T47D (cell line): ENCODE results near the gene ZNF709.
"Not testable (repeated sequence)": the region's sequence is repeated elsewhere in the genome, so short reads cannot be mapped to it uniquely, and the experiment has no call there.

Source experiments
- DNase-seq, 2 experiments: peaks; one replicate each; pipeline versions ENCODE4 v3.0.0 to v3.0.0-alpha.2; 2011 to 2012; ENCODE audit warnings: low read depth in 1 of 2, low spot score in 1 of 2
- JUND ChIP-seq: IDR thresholded peaks from 2 replicates; pipeline ENCODE4 v1.6.1; 2012; ENCODE audit warnings: low read depth
- in situ Hi-C: cut with HindIII; loops from 2 replicates; pipeline ENCODE4 v1.10.0; 2016; ENCODE audit warnings: low sequenced_read_pairs, low pct_unique_long_range_greater_than_20kb

Gene ZNF709

DNA sequence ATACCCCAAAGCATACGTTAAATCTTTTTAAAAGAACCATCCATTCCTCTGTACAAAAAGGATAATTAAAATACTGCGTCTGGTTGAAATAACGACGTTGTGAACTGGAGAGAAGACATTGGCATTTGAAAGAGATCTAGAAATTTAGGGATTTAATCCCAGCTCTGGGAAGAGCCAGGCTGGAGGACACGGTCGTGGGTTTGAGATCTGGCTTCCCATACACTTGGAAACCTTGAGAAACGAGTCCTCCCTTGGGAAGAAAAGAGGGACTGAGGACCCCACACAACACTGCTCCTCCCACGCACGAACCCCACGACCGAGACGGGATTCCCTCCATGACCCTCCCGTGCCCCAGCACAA is 625 bp downstream of the ZNF709 start:
- no peak for DNase-seq
- in situ Hi-C loops, result no loop called here
- no peak for TF ChIP-seq JUND

DNA sequence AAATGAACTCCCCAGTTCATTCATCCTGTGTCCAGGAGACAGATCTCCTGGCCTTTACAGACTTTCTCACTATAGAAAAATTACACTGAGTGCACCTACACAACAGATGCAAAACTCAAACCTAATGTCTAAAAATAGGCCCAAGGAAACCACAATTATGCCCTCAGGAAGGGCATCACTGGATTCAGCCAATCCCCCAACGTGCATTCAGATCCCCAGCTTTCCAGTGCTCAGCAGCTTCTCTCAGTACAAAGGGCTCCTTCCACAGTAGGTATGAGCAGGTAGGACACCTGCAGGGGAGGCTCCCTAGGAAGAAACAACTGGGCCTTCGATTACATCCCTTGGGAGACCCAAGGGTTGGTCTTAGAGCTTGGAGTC is 2.1 kb downstream of the ZNF709 start:
- no peak for DNase-seq
- no peak for TF ChIP-seq JUND

DNA sequence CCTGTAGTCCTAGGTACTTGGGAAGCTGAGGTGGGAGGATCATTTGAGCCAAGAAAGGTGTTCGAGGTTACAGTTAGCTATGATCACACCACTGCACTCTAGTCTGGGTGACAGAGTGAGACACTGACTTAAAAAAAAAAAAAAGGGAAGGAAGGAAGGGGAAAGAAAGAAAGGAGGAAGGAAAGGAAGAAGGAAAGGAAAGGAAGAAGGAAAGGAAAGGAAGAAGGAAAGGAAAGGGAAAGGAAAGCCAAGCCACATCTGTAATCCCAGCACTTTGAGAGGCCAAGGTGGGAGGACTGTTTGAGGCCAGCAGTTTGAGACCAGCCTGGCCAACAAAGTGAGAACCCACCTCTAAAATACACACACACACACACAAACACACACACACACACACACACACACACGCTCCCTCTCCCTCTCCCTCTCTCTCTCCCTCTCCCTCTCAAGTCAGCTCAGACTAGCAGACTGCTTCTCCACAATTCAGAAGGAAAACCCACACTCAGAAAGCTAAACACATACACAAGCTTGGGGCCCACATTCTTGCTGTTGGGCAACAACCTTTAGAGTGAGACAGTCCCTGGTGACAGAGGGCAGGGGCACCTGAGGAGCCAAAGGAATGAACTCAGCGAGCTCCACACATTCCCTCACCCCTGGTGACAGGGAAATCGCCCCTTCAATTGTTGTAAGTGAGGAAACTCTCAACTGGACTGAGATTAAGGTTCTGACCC is 2.7 kb downstream of the ZNF709 start:
- no peak for DNase-seq
- in situ Hi-C loops, result no loop called here
- no peak for TF ChIP-seq JUND

More for the DNA sequence above, 2.1 kb downstream of the ZNF709 start:
- in situ Hi-C loops, result no loop called here

DNA sequence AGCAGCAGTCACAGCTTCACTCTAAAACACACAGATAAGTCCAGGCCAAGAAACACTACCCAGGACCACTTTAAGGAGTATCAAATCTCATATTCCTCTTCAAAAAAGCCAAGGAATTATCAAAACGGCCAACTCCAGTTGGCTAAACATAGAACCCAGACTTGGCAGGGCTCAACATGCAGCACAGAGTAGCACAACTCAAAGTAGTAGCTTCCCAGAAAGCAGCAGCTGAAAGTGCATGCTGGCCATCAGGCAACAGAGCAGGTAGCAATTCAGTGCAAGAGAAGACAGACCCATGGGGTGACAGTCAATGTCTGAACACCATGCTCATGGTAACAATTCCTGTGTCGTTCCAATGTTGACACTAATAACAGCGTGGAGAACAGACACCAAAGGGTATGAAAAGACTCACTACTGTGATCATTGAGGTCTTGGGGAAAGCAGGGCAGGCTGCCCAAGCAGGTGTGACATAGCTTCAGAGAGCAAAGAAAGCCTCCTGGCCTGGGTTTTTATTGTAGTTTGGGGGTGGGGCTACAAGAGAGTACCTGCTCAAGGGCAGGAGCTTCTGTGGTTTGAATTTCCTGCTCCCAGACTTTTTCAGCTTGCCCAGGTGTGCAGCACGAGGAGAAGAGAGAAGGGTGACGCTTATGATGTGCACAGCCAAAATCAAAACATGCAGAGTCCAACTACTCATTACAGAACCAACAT is 6.2 kb downstream of the ZNF709 start:
- no peak for TF ChIP-seq JUND
- DNase-seq, result peak in 1 of 2 experiments; percentile 69
- in situ Hi-C loops, result no loop called here

DNA sequence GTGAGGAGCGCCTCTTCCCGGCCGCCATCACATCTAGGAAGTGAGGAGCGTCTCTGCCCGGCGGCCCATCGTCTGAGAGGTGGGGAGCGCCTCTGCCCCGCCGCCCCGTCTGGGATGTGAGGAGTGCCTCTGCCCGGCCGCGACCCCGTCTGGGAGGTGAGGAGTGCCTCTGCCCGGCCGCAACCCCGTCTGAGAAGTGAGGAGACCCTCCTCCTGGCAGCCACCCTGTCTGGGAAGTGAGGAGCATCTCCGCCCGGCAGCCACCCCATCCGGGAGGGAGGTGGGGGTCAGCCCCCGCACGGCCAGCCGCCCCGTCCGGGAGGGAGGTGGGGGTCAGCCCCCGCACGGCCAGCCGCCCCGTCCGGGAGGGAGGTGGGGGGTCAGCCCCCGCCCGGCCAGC is 17.0 kb downstream of the ZNF709 start:
- DNase-seq, in situ Hi-C loops: not testable (repeated sequence)

DNA sequence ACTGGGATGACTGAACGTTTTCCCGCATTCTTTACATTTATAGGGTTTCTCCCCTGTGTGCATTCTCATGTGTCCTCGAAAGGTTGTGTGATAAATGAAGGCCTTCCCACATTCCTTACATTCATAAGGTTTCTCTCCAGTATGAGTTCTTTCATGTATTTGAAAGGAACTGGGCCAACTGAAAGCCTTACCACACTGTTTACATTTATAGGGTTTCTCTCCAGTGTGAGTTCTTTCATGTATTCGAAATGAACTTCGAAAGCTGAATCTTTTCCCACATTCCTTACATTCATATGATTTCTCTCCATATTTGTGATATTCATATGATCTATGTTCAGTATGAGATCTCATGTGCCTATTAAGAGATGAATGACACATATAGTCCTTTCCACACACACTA is 19.4 kb downstream of the ZNF709 start:
- no peak for DNase-seq
- TF ChIP-seq JUND, result no peak
- in situ Hi-C loops, result no loop called here

DNA sequence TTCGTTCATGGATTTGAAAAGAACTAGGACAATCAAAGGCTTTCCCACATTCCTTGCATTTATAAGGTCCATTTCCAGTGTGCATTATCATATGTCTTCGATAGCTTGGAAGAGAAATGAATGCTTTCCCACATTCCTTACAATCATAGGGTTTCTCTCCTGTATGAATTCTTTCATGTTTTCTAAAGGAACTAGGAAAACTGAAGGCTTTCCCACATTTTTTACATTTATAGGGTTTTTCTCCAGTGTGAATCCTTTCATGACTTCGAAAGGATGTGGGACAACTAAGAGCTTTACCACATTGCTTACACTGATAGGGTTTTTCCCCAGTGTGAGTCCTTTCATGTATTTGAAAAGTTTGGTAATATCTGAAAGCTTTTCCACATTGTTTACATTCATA is 19.8 kb downstream of the ZNF709 start:
- TF ChIP-seq JUND, result no peak
- in situ Hi-C loops, result no loop called here
- no peak for DNase-seq

DNA sequence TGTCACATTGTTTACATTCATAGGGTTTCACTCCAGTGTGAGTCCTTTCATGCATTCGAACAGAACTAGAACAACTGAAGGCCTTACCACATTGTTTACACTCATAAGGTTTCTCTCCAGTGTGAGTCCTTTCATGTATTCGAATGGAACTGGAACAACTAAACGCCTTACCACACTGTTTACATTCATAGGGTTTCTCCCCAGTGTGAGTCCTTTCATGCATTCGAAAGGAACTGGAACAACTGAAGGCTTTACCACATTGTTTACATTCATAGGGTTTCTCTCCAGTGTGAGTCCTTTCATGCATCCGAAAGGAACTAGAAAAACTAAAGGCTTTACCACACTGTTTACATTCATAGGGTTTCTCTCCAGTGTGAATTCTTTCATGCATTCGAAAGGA is 20.5 kb downstream of the ZNF709 start:
- in situ Hi-C loops, DNase-seq: not testable (repeated sequence)

DNA sequence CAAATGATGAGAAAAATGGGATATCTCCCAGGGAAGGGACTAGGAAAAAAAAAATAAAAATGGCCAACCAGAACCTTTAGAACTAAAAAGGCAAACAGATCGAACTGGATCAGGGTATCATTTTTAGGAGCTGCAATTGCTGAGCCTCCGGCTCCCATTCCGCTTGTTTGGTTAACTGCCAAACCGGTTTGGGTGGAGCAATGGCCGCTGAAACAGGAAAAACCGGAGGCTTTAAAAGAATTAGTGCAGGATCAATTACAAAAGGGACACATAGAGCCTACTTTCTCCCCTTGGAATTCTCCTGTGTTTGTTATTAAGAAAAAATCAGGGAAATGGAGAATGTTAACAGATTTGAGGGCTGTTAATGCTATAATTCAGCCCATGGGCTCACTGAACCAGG is 31.1 kb downstream of the ZNF709 start:
- peak in 1 of 2 experiments; percentile 85 for DNase-seq
- in situ Hi-C loops, result no loop called here
- TF ChIP-seq JUND, result no peak

DNA sequence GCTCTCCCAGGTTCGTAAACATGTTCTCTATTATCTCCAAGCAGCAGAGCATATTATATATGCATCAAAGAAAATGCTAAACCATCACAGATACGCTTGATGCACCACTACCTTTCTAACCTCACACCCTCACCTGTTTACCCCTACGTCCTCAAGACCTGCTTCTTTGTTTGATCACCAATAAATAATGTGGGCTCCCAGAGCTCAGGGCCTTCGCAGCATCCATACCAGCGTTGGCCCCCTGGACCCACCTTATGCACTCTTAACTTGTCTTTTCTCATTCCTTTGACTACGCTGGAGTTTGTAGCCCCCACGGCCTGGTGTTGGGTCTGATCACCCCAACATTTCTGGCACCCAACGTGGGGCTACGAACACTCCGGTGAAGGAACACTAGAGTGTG is 33.8 kb downstream of the ZNF709 start:
- no peak for TF ChIP-seq JUND
- in situ Hi-C loops, result no loop called here
- no peak for DNase-seq

DNA sequence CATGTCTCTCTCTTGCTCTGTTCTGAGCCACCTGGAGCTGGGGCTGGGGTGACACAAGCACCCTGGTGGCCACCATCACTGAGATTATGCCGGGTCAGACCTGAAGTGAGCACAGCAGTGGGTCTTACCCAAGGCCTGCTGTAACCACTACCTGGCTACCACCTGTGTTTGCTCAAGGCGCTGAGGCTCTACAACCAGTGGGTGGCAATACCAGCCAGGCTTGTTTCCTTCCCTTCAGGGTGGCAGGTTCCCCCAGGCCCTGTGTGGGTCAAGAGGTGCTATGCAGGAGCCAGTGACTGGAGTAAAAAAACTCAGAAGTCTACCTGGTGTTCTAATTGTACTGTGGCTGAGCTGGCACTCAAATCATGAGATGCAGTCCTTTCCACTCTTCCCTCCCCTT is 35.8 kb downstream of the ZNF709 start:
- in situ Hi-C loops, result no loop called here
- TF ChIP-seq JUND, result no peak
- DNase-seq, result peak in 1 of 2 experiments; percentile 68

DNA sequence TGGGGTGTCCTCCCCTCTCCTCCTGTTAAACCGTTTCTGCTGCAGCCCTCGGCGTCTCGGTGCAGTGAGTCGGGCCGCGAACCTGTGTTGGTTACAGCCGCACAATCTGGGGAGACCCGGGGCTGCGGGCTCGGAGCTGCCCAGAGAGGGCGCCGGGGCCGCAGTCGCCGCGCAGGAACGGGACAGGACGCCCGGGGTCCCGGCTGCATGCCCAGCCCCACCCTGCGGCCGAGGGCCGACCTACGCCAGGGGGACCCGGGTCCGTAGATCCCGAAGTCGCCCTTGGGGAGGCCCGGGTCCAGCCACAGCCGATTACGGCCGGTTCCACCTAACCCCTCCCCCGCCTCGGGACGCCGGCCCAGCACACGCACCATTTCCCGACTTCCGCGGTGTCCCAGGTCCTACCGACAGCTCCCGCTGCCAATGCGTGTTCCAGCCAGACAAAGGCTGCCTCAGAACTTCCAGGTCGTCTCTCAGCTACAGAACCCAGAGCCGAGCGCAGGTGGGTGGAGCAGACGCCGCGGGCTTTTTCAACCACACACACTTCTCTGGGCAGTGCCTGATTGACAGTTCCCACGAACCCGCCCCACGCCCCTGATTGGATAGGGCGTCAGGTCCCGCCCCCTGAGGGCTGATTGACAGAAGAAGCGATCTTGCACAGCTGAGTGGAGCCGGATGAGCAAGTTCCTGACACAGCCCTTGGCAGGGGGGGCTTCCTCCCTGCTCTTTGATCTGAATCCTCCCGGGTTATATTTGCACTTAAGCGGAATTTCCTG is 43.9 kb downstream of the ZNF709 start, which contains the start of gene ZNF443:
ZNF443 (minus strand) TSS at position 481 of the 776 bp plus-strand sequence; CDS start at position 374, 107 bp downstream.
- no peak for TF ChIP-seq JUND
- peak; percentile 69 to 99 for DNase-seq
- in situ Hi-C loops, result no loop called here

DNA sequence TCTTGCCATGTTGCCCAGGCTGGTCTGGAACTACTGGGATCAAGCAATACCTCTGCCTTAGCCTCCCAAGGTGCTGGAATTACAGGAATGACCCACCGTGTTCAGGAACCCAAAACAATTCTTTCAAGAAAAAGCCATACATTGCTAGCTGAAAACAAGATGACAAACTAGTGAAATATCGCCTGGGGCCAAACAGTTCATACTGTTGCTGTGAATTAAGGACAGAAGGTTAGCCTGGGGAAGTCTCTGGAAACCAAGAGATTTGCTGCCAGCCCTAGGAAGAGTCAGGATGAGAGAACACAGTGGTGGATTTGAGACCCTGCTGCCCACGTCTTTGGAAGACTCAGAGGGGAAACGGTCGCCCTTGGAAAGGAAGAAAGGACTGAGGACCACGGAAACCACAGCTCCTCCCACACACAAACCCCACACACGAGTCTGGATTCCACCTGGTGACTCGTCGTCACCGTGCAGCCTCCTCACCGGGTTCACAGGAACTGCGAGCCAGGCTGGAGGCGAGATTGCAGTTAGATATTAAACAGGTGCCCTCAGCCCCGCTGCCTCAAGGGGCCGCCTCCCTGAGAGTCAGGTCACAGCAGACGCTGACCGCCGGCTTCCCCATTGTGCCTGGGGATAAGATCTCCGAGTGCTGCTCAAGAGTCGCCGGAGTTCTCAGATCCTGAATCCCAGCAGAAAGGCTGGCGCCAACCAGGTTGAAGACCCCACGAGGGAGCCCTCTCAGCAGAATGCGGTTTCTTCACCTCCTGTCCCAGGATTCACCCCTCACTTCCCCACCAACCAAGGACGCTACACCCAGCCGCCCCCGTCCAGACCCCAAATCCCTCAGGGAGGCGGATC is 44.7 kb downstream of the ZNF709 start:
- in situ Hi-C loops, result not testable (repeated sequence)
- DNase-seq, result peak in 1 of 2 experiments; percentile 60

DNA sequence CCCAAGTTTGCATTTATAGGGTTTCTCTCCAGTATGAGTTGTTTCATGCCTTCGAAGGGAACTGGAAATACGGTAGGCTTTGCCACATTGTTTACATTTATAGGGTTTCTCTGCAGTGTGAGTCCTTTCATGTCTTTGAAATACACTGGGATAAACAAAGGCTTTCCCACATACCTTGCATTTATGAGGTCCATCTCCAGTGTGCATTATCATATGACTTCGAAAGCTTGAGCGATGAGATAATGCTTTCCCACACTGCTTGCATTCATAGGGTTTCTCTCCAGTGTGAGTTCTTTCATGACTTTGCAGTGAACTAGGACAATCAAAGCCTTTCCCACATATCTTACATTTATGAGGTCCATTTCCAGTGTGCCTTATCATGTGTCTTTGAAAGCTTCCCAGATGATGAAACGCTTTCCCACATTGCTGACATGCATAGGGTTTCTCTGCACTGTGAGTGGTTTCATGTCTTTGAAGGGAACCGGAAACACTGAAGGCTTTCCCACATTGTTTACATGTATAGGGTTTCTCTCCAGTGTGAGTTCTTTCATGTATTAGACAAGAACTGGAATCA is 53.8 kb downstream of the ZNF709 start:
- DNase-seq, in situ Hi-C loops: not testable (repeated sequence)
